HG03342 (cell line): ENCODE measurements around the gene FLRT1.

Experiments
- ATAC-seq: cut with Tn5 transposase; IDR thresholded peaks from one replicate; pipeline ENCODE4 v1.9.1; 2021; ENCODE audit warnings: mild to moderate bottlenecking, moderate library complexity; ENCODE audit not compliant: unreplicated experiment

FLRT1 gene

DNA sequence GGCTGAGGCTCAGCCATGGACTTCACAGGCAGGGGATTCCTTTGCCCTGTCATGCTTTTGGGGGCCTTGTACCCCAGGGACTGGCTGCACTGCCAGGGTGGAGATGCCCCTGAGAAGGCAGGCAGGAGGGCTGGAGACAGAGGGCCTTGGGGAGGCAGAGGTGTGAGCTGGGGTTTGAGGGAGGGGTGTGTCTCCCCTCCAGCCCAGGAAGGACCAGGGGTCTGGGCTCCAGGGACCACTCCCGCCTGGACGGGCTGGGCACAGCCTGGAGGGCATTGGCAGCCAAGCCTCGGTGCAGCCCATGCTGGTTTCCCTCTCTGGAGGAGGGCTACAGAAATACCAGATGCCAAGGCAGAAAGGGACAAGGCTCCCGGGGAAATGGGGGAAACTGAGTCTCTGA is 30.0 kb upstream of the FLRT1 start:
- no peak for ATAC-seq

GRCh38 chr11:64006398-64006797 is 29.3 kb upstream of the FLRT1 start:
- ATAC-seq: no peak

- no peak for ATAC-seq
Measured at GRCh38 chr11:64007160-64007628, 28.5 kb upstream of the FLRT1 start.

- no peak for ATAC-seq
Measured at GRCh38 chr11:64007629-64008282, 28.0 kb upstream of the FLRT1 start.

GRCh38 chr11:64008283-64008913 is 27.3 kb upstream of the FLRT1 start:
- ATAC-seq: no peak

DNA sequence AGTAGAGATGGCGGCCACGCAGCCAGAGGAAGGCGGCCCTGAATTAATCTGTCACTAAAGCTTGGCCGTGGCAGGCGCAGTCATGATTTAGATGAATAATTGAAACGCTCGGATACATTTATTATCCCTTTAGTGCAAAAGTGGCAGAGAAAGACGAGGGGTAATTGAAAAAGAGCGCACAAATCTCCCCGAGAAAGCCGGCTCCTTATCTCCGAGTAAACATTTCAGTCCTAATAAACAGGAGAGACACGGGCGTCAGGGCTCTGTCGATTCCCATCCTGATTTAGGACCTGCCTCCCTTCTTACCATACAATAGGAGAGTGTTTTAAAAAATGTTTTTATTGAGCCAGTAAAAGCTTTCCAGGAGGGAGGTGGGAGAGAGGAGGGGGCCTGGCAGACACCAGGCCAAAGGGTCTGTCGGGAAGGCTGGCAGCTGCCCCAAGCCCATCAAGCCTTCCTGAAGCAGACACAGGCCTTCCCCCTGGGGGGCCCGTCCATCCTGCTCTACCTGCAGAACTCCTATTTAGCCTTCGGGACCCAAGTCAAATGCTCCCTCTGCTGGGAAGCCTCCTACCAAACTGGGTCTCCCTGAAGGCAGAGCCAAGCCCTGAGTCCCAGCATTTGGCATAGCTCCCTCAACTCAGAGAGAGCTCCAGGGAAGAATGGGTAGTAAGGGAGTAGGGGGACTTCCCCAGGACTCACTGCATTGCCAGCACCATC is 26.7 kb upstream of the FLRT1 start:
- ATAC-seq: no peak

GRCh38 chr11:64009710-64010109 is 26.0 kb upstream of the FLRT1 start:
- ATAC-seq: no peak

- ATAC-seq: no peak
Measured at GRCh38 chr11:64010783-64011182, 24.9 kb upstream of the FLRT1 start.

GRCh38 chr11:64011371-64011770 is 24.4 kb upstream of the FLRT1 start:
- no peak for ATAC-seq

GRCh38 chr11:64013141-64013896 is 22.4 kb upstream of the FLRT1 start:
- no peak for ATAC-seq

DNA sequence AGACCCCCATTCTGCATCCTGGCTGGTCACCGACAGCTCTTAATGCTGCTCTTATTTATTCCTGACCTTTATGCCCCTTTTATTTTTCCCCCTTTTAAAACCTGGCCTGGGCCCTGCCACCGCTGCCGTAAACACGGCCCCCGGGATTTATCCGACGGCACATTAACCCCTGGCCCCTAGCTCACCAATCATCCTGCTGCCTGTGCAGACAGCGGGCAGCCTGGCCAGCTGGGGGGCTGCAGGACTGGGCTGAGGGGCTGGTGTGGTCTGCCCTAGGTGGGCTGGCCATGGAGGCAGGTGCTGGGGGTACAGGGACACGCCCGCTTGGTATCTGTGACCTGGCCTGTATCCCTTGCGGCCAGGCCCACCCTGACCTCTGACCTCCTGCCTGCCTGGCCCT is 21.4 kb upstream of the FLRT1 start:
- no peak for ATAC-seq

GRCh38 chr11:64015510-64015909 is 20.2 kb upstream of the FLRT1 start:
- ATAC-seq: no peak

DNA sequence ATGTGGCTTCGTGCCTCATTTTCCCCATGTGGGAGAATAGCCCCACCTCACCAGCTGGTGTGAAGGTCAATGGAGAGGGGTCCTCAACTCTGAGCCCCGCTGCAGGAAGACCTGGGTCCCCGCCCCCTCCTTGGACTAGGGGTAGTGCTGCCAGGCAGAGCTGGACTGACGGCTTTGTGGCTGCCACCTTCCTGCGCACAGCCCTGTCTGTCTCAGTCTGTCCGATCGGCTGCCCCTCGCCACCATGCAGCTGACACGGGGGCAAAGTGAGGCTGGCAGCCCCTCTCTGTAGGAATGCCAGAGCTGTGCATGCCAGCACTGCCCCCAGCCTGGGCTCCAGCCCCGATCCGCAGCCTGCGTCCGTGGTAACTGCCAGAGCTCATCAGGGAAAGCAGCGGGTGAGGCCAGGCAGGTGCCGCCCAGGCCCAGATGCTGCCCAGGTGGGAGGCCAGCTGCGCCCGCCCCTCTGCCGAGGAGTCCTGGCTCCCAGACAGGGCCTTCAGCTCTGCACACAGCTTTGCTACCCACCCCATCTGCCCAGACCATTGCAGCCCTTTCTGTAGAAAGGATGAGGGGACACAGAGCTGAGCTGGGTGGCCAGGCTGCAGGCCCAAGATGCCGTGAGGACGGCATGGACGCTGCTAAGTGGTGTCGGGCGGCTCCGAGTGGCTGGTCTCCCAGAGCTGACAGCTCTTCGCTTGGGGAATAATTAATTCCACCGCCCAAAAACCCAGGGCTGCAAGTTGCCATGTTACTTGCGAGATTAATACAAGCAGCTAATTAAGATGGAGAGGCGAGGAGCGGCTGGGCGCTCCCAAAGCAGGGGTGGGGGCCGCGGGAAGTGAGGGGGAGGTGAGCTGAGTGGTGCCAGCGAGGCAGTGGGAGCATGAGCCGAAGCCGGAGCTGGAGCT is 19.5 kb upstream of the FLRT1 start:
- ATAC-seq: no peak

GRCh38 chr11:64017945-64018224 is 17.8 kb upstream of the FLRT1 start:
- ATAC-seq: no peak

DNA sequence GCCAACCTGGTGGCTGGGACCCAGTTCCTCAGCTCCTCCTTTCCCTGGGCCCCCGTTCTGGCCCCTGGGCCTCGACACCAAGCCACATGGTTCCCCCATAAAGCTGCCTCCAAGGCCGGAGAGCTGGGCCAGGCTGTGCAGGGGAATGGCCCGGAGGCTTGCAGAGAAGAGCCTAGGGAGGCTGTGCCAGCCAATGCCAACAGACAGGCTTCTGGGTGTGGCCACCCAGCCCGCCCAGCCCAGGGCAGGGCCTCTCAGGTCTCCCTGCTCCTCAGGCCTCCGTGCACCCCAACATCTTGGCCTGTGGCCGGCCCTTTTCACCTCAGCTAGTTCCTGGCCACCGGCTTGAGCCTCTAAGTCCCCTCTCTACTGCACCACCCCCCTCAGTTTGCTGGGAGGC is 17.4 kb upstream of the FLRT1 start:
- no peak for ATAC-seq

GRCh38 chr11:64019106-64020037 is 16.4 kb upstream of the FLRT1 start:
- ATAC-seq: no peak

DNA sequence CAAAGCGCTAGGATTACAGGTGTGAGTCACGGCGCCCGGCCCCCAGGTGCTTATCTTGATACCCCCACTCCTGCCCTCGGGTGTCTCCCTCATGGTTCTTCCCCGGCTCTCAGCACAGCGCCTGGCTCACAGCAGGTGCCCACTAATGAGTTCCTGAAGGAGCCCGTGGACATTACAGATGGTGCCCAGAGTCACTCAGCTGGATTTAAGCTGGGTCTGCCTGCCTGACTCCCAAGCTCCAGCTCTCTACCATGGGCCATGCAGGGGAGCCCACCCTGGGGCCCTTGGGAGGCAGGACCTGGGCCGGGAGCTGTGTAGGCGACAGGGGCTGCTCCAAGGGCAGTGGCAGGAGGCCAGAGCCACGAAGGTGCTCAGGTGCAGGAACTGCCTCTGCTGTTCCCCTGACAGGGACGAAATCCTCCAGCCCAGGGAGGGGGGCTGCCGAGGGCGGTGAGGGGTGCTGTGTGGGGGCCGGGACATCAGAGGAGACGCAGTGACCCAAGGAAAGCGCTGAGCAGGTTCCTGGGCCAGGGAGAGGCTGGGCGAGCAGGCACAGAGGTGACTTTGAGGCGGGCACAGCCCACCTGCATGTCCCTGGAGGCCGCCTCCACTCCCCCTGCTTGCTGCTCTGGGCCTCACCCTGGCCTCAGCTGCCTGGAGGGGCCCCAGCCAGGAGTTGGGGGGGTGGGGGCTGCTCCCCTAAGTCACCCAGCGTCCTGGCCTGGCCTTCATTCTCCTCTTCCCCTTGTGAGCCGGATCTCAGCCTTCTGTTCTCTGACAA is 14.6 kb upstream of the FLRT1 start:
- no peak for ATAC-seq

DNA sequence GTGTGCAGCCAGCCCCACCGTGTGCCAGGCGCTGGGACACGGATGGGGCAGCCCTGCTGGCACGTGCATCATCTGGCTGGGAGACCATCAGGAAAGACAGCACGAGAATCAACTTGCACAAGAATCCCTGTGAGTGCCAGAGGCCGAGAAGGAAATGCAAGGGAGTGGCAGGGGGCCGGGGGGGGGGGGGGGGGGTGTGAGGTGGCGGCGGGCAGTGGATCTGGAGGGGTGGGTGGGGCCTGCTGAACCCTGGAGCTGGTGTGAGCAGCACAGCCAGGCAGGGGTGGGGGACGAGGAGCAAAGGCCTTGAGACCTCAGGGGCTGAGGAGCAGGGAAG is 14.0 kb upstream of the FLRT1 start:
- no peak for ATAC-seq
